NB4 (cell line): ENCODE results near the gene FMO5.
"Not testable (repeated sequence)": the region's sequence is repeated elsewhere in the genome, so short reads cannot be mapped to it uniquely, and the experiment has no call there.

Experiments used
- DNase-seq: peaks from one replicate; pipeline ENCODE4 v3.0.0; 2010; ENCODE audit warnings: low read depth
- H3K4me3 ChIP-seq: one replicate; pipeline ENCODE4 v1.5.1; 2011; ENCODE audit warnings: mild to moderate bottlenecking, low read depth, low read length, moderate library complexity
- CTCF ChIP-seq: IDR thresholded peaks from one replicate; pipeline ENCODE4 v1.5.1; 2012; ENCODE audit warnings: low read depth, low read length
- MAX ChIP-seq: IDR thresholded peaks from 2 replicates; pipeline ENCODE4 v1.6.1; 2011; ENCODE audit warnings: low read depth, low read length
- MYC ChIP-seq: IDR thresholded peaks from 2 replicates; pipeline ENCODE4 v1.6.1; 2011; ENCODE audit warnings: low read depth, low read length
- POLR2A ChIP-seq: IDR thresholded peaks from 2 replicates; pipeline ENCODE4 v1.6.1; 2011; ENCODE audit warnings: mild to moderate bottlenecking; ENCODE audit not compliant: insufficient read length; ENCODE audit errors: extremely low read depth

Gene FMO5

GRCh38 chr1:147207192-147207591 is 17.9 kb downstream of the FMO5 start:
- no peak for TF ChIP-seq MAX
- TF ChIP-seq POLR2A = no peak
- TF ChIP-seq MYC = no peak
- TF ChIP-seq CTCF = no peak
- no peak for DNase-seq
- no peak overlapping the region for H3K4me3 ChIP-seq

GRCh38 chr1:147204080-147204479 is 21.1 kb downstream of the FMO5 start:
- H3K4me3 ChIP-seq = no peak overlapping the region
- no peak for TF ChIP-seq POLR2A
- no peak for TF ChIP-seq MAX
- no peak for TF ChIP-seq MYC
- no peak for TF ChIP-seq CTCF
- DNase-seq = peak; percentile 14

GRCh38 chr1:147202576-147202975 is 22.6 kb downstream of the FMO5 start:
- H3K4me3 ChIP-seq = no peak overlapping the region
- TF ChIP-seq POLR2A (no peak), MYC (no peak), CTCF (no peak), MAX (no peak)

GRCh38 chr1:147201786-147202185 is 23.4 kb downstream of the FMO5 start:
- DNase-seq = no peak
- no peak for TF ChIP-seq POLR2A
- no peak for TF ChIP-seq MAX
- TF ChIP-seq CTCF = no peak
- no peak for TF ChIP-seq MYC
- H3K4me3 ChIP-seq = no peak overlapping the region

More at GRCh38 chr1:147202576-147202975, 22.6 kb downstream of the FMO5 start:
- DNase-seq = no peak

GRCh38 chr1:147201276-147201675 is 23.9 kb downstream of the FMO5 start:
- no peak overlapping the region for H3K4me3 ChIP-seq
- TF ChIP-seq CTCF = no peak
- TF ChIP-seq POLR2A = no peak
- no peak for TF ChIP-seq MYC
- no peak for TF ChIP-seq MAX
- no peak for DNase-seq

- not testable (repeated sequence) for DNase-seq, H3K4me3 ChIP-seq
Measured at GRCh38 chr1:147197324-147197723, 27.8 kb downstream of the FMO5 start.
